Activated T-cell treated with anti-CD3 and anti-CD28 coated beads, Interleukin-2, amount 50 U/mL, for 72 hours (primary cell): ENCODE results near the gene ANKRD44. TPM values are rescaled to one million over a fixed set of nuclear protein-coding genes. Genes with fewer than 3 reads are reported as not detected.

Experiments used
- ATAC-seq, 2 donors: fragments of 150-1000 bp; cut with Tn5 transposase; replicated peaks in 1 of 2; 2 replicates each; pipeline ENCODE4 v1.10.0; 2021; ENCODE audit warnings: moderate library complexity in 2 of 2, mild to moderate bottlenecking in 1 of 2
- DNase-seq, 2 donors: peaks; one replicate each; pipeline ENCODE4 v3.0.0; 2021 to 2022; ENCODE audit warnings: mixed read lengths in 1 of 2
- H3K27ac Mint-ChIP-seq: one replicate; pipeline ENCODE4 v1.8.0; 2022; ENCODE audit warnings: mild to moderate bottlenecking, moderate library complexity, mixed read lengths
- H3K27me3 Mint-ChIP-seq: one replicate; pipeline ENCODE4 v1.8.0; 2022; ENCODE audit warnings: low read depth, mixed read lengths
- H3K36me3 Mint-ChIP-seq, 2 donors: one replicate each; pipeline ENCODE4 v1.8.0; 2022; ENCODE audit warnings: mixed read lengths in 2 of 2, mild to moderate bottlenecking in 1 of 2; ENCODE audit not compliant: insufficient read depth in 2 of 2
- H3K4me1 Mint-ChIP-seq: one replicate; pipeline ENCODE4 v1.8.0; 2022; ENCODE audit warnings: low read depth, mixed read lengths
- H3K4me3 Mint-ChIP-seq, 2 donors: one replicate each; pipeline ENCODE4 v1.8.0; 2022; ENCODE audit warnings: mild to moderate bottlenecking in 2 of 2, mixed read lengths in 2 of 2, moderate library complexity in 2 of 2
- H3K9me3 Mint-ChIP-seq, 2 donors: one replicate each; pipeline ENCODE4 v1.8.0; 2022; ENCODE audit warnings: mixed read lengths in 2 of 2
- total RNA-seq, 2 donors: library from RNA; stranded (reverse); gene quantifications; one replicate each; pipeline ENCODE4 v1.2.3, GENCODE V29; 2022

The ANKRD44 gene
- total RNA-seq, 2 donors from 2014 or later: 114 to 141 TPM

DNA sequence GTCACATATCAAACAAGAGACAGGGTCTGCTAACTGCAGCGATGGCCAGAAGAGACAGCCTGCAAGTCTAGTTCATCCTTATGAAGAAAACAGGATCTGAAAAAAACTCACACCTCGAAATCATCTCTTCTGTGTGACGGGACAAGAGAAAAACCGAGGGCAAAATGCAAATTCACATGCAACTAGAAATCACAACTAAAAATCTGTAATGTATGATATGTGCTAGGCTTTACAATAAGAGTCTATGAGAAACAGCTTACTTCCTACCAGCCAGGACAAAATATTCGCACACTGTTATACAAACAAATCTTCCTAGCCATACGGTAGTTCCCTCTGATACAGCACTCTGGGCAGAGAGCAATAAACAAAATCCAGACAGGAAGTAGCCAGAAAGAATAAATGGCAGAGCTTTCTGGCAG, 48.8 kb downstream of the ANKRD44 start:
- H3K4me3 Mint-ChIP-seq: peak overlapping the region; percentile 64 to 90
- H3K4me1 Mint-ChIP-seq: peaks cover 87% of the 10 kb centered on the region
- peaks cover 3 to 9% of the 10 kb centered on the region in 2 donors for H3K36me3 Mint-ChIP-seq
- H3K9me3 Mint-ChIP-seq: no peaks in the 10 kb centered on the region
- H3K27me3 Mint-ChIP-seq: no peaks in the 10 kb centered on the region
- no peak for DNase-seq
- no peak for ATAC-seq
- H3K27ac Mint-ChIP-seq: peak overlapping the region; percentile 89

DNA sequence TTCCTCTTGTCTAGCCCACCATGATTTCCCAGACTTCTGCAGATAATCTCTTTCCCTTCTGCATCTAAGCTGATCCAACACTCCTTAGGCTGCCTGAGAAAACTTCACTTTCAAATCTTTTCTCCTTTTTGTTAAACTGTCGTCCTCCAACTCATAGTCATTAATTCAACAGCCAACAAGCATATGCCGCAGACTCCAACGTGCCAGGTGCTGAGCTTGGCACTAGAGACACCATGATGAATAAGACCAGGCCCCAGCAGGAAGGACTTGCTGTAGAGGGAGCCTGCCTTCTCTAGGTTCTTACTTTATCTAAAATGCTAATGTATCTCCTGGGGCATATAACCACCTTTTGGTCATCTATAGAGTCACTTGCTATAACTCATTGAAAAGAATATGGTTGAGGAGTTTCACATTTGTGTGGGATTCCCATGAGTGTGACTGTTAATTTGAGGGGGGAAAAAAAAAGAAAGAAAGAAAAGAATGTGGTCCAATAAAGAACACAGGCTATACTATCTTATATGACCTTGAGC, 51.0 kb downstream of the ANKRD44 start:
- Mint-ChIP-seq H3K4me3 (peak overlapping the region; percentile 36 to 91), H3K27me3 (no peaks in the 10 kb centered on the region), H3K27ac (peak overlapping the region; percentile 99), H3K36me3 (peaks cover 3 to 9% of the 10 kb centered on the region in 2 donors), H3K9me3 (no peaks in the 10 kb centered on the region), H3K4me1 (peaks cover 86% of the 10 kb centered on the region)
- peak; percentile 8 to 27 for ATAC-seq
- no peak for DNase-seq

DNA sequence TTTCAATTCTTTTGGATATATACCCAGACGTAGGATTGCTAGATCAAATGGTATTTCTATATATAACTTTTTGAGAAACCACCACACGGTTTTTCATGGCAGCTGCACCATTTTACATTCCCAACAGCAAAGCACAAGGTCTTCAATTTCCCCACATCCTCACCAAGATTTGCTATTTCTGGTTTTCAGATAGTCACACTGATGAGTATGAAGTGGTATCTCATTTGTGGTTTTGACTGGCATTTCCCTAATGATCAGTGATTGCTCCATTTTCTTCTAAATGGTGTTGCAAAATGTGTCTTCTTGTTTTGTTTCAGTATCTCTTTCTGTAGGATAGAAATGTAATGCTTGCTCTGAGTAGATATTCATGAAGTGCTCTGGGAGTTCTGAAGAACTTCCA, 52.0 kb downstream of the ANKRD44 start:
- Mint-ChIP-seq H3K4me1 (peaks cover 86% of the 10 kb centered on the region), H3K27ac (peak overlapping the region; percentile 99), H3K4me3 (peak overlapping the region; percentile 36 to 91), H3K9me3 (no peaks in the 10 kb centered on the region), H3K36me3 (peaks cover 3 to 9% of the 10 kb centered on the region in 2 donors), H3K27me3 (no peaks in the 10 kb centered on the region)
- DNase-seq (no peak), ATAC-seq (peak; percentile 2 to 12)

DNA sequence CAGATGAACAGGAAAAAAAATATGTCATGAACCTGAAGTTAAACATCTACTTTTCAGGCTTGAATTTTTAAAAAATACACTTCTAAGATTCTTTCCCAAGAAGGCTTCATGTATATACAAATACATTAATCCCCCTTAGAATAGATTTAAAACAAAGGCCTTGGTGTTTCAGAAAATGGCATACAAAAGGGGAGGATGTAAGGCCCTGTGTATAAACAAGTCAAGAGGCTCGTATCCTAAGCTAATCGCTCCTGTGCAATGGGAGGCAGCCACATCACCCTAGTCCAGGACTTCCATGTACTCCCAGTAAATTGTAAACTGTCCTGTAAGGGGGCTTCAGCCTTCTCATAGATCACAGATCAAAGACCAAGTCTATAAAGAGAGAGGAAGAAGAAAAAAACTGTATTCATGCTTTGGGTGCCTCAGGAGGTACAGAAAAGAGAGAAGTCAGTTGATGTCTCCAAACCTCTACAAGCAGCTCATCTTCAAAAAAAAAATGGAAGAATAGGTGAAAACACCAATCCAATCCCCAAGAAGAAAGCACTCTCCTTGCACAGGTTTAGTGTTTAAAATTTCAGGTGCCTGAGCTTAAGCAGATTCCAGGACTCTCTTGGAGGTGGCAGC, 53.9 kb downstream of the ANKRD44 start:
- DNase-seq: no peak
- H3K4me1 Mint-ChIP-seq: peaks cover 73% of the 10 kb centered on the region
- H3K4me3 Mint-ChIP-seq: peak overlapping the region; percentile 87 to 94
- H3K27ac Mint-ChIP-seq: peak overlapping the region; percentile 99
- no peaks in the 10 kb centered on the region for H3K9me3 Mint-ChIP-seq
- no peak for ATAC-seq
- no peaks in the 10 kb centered on the region for H3K27me3 Mint-ChIP-seq
- peaks cover 0 to 2% of the 10 kb centered on the region in 2 donors for H3K36me3 Mint-ChIP-seq

DNA sequence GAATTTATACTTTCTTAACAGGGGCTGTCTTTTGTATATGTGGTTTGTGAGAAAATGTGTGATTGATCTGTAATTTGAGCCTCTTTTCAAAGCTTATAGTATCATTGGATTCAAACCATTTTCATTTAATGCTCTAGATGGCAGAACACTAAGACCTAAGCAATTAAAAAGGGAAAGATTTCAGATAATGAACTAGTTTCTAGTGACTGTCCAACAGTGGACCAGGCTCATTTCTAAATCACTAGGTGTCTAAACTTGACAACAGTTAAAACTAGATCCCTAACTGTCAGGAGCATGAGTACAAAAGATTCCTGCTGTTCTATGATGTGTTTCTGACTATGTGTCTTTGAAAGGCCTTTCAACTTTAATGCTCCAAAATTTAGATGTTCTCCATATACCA, 54.6 kb downstream of the ANKRD44 start:
- H3K36me3 Mint-ChIP-seq: peaks cover 0 to 2% of the 10 kb centered on the region in 2 donors
- peak overlapping the region; percentile 99 for H3K27ac Mint-ChIP-seq
- no peaks in the 10 kb centered on the region for H3K9me3 Mint-ChIP-seq
- DNase-seq: no peak
- peaks cover 74% of the 10 kb centered on the region for H3K4me1 Mint-ChIP-seq
- no peaks in the 10 kb centered on the region for H3K27me3 Mint-ChIP-seq
- ATAC-seq: no peak
- H3K4me3 Mint-ChIP-seq: peak overlapping the region; percentile 87 to 94

DNA sequence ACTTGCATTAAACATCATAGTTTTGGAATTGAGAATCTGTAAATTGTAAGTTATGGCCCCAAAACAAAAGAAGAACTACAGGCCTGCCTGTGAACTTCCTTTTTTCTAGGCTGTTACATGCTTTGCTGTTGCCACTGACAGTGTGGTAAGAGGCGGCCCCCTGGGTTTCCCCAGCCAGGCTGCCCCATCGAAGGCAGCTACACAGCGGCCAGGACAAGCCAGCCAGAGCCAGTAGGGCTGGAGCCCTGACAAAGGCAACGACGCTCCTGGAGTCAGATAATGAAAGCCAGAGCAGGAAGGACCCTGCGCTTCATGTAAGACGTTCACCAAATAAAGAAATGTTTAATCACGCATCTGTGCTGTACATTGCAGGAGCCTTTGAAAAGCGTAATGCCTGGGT, 55.0 kb downstream of the ANKRD44 start:
- Mint-ChIP-seq H3K27ac (peak overlapping the region; percentile 99), H3K9me3 (no peaks in the 10 kb centered on the region), H3K36me3 (peaks cover 0 to 2% of the 10 kb centered on the region in 2 donors), H3K27me3 (no peaks in the 10 kb centered on the region), H3K4me1 (peaks cover 77% of the 10 kb centered on the region), H3K4me3 (peak overlapping the region; percentile 87 to 94)
- DNase-seq: peak; percentile 87 to 90
- ATAC-seq: peak; percentile 95 to 97

DNA sequence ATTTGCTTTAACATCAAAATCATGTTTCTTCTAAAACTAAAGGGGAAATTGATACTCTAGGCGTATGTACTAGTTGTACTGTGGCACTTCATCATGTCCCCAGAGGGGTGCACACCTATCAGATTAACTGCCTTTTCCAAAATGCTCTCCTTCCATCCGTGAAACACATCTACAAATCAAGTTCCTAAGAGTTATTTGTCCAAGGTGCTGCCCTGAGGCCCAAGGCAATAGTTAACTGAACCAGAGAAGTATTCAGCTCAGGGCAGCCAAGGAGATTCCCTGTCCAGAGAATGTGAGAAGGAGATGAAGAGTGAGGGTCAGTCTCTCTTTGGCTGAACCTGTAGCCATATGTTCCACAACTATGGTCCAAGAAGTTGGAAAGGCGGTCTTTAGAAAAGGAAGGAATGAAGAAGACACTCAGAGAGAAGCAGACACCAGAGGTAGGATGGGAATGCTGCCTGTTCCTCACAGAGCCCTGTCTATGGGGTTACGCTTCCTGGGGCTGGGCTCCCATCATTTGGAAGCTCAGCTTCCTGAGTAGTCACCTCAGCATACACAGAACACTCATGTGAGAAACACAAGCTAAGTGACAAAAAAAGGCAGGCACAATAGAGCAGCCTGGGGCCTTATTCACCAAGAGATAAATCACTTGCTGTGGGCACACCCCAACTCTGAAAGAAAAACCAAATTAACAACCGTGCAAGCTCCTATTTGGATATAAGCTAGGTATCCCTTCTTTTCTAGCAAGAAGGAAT, 55.6 kb downstream of the ANKRD44 start:
- DNase-seq: peak in 1 of 2 donors; percentile 35
- no peaks in the 10 kb centered on the region for H3K36me3 Mint-ChIP-seq
- peak overlapping the region; percentile 87 to 94 for H3K4me3 Mint-ChIP-seq

DNA sequence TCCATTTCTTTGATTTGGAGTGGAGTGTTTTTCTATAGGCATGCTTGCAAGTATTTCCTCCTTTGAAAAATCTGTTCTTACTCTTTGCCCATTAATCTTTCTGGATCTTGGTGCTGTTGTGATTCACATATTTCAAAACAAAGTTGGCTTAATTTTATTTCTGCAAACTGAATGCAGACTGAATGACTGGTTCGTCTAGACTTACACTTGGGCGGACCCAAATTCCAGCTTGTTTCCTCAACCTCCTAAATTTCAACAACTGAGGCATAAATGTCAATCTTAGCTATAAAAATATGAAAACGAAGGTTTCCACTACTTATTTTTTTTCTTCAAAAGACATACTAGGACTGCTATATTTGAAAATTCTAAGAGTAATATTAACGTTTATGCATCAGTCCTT, 59.0 kb downstream of the ANKRD44 start:
- no peaks in the 10 kb centered on the region for H3K9me3 Mint-ChIP-seq
- ATAC-seq: no peak
- no peak overlapping the region for H3K27ac Mint-ChIP-seq
- peaks cover 3 to 8% of the 10 kb centered on the region in 2 donors for H3K36me3 Mint-ChIP-seq
- no peak for DNase-seq
- no peaks in the 10 kb centered on the region for H3K27me3 Mint-ChIP-seq
- no peak overlapping the region for H3K4me3 Mint-ChIP-seq
- peaks cover 82% of the 10 kb centered on the region for H3K4me1 Mint-ChIP-seq

More for the DNA sequence above, 55.6 kb downstream of the ANKRD44 start:
- peak overlapping the region; percentile 99 for H3K27ac Mint-ChIP-seq
- peaks cover 83% of the 10 kb centered on the region for H3K4me1 Mint-ChIP-seq
- no peaks in the 10 kb centered on the region for H3K27me3 Mint-ChIP-seq
- no peaks in the 10 kb centered on the region for H3K9me3 Mint-ChIP-seq
- peak; percentile 67 to 70 for ATAC-seq

DNA sequence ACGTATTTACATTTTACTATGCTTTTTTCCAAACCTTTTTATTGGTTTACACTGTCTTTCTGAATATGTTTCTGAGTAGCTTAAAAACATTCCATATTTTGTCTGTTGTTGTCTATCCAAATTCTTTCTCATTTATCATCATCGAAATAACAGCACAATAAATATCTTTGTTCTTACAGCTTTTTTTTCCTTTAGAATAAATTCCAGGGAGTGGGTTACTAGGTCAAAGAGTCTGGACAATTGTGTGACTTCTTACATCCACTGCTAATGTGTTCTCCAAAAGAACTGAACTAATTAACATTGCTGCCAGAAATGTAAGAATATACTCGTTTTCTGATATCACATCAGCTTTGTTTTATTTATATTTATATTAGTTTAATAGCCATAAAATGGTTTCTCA, 59.4 kb downstream of the ANKRD44 start:
- Mint-ChIP-seq H3K4me1 (peaks cover 82% of the 10 kb centered on the region), H3K27ac (peak overlapping the region; percentile 71), H3K9me3 (no peaks in the 10 kb centered on the region), H3K36me3 (peaks cover 4 to 9% of the 10 kb centered on the region in 2 donors), H3K4me3 (peak overlapping the region in 1 of 2 donors; percentile 22), H3K27me3 (no peaks in the 10 kb centered on the region)
- ATAC-seq: no peak
- no peak for DNase-seq

DNA sequence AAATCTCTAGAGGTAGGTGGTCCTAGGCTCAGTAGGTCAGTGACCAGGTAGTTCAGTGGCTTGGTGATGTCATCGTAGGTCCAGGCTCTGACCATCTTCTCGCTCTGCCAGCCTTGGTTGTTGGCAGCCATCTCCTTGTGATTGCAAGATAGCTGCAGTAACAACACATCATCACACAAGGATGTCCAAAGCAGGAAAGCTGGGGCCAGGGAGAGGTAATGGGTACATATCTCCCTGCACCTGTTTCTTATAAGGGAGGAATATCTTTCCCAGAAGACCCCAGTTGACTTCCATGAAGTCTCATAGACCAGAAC, 60.5 kb downstream of the ANKRD44 start:
- peak overlapping the region; percentile 66 to 70 for H3K4me3 Mint-ChIP-seq
- H3K9me3 Mint-ChIP-seq: no peaks in the 10 kb centered on the region
- H3K27ac Mint-ChIP-seq: peak overlapping the region; percentile 85
- H3K36me3 Mint-ChIP-seq: peaks cover 4 to 9% of the 10 kb centered on the region in 2 donors
- H3K4me1 Mint-ChIP-seq: peaks cover 80% of the 10 kb centered on the region
- DNase-seq: no peak
- peak in 1 of 2 donors; percentile 34 for ATAC-seq
- H3K27me3 Mint-ChIP-seq: no peaks in the 10 kb centered on the region

DNA sequence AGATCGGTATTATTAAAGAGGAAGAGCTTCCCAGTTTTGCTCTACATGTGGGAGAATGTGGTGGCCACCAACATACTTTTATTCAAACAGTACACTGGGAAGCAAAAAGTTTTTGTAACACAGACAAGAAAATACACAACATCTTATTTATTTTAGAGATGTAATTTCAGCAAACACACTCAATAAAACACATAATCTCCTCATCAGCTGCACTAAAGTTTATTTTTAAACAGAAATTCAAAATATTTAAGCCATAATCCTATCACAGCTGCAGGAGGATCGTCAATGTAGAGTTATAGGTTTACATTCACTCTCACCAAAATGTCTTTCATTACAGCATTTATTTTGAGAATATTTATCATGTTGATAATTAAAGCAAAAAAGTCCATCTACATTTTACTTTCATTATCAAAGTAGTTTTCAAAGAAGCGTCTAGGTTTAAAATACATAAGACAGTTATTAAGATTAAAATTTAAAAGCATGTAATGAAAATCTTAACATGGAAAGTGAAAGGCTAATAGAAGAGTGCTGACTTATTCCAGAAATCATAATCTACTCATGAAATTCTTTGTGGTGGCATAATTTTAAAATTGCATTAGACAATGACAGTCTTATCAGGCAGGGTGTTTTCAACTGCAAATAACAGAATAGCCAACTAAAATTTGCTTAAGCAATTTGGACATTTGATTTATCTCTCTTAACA, 61.0 kb downstream of the ANKRD44 start:
- Mint-ChIP-seq H3K27ac (peak overlapping the region; percentile 85), H3K9me3 (no peaks in the 10 kb centered on the region), H3K4me3 (peak overlapping the region; percentile 66 to 70), H3K27me3 (no peaks in the 10 kb centered on the region), H3K36me3 (peaks cover 4 to 9% of the 10 kb centered on the region in 2 donors), H3K4me1 (peaks cover 80% of the 10 kb centered on the region)
- no peak for ATAC-seq
- no peak for DNase-seq

DNA sequence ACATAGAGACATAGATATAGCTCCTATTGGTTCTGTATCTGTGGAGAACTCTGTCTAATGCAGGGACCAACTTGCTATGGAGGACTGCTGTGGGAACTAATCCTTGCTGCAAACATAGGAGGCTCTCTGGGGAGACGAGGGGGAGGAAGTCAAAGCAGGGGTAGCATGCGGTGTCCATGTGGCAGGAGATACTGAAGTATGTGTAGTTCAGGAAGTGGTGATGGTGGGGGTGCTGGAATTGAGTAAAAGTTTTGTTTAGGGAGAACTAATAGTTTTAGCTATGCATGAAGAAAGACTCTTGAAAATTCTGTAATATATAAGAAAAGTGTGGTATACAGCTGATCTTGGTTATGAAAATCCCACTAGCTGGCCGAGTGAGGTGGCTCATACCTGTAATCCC, 62.0 kb downstream of the ANKRD44 start:
- Mint-ChIP-seq H3K27me3 (no peaks in the 10 kb centered on the region), H3K4me1 (peaks cover 80% of the 10 kb centered on the region), H3K9me3 (no peaks in the 10 kb centered on the region), H3K36me3 (peaks cover 4 to 9% of the 10 kb centered on the region in 2 donors), H3K27ac (peak overlapping the region; percentile 85), H3K4me3 (peak overlapping the region; percentile 66 to 70)
- ATAC-seq: peak; percentile 60 to 78
- peak; percentile 28 for DNase-seq

DNA sequence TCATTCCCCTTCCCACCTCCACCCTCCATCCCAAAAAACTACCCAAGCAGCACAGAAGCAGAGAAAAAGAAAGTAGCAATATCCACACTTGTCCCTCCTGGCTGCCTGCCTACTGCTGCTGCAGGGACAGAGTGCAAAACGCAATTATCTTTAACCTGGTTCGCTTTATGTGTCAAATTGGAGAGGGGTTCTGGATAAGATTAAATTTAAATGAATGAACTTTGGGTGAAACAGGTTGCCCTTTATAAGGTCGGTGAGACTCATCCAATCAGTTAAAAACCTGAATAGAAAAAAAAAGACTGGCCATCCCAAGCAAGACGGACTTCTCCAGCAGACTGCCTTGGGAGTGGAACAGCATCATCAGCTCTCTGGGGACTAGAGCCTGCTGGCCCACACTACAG, 62.6 kb downstream of the ANKRD44 start:
- peak overlapping the region in 1 of 2 donors; percentile 40 for H3K4me3 Mint-ChIP-seq
- H3K4me1 Mint-ChIP-seq: peaks cover 83% of the 10 kb centered on the region
- no peaks in the 10 kb centered on the region for H3K9me3 Mint-ChIP-seq
- H3K36me3 Mint-ChIP-seq: peaks cover 4 to 9% of the 10 kb centered on the region in 2 donors
- DNase-seq: peak in 1 of 2 donors; percentile 0
- H3K27ac Mint-ChIP-seq: peak overlapping the region; percentile 62
- no peak for ATAC-seq
- no peaks in the 10 kb centered on the region for H3K27me3 Mint-ChIP-seq
